ENCODE results near the gene ZER1.
"Not testable (repeated sequence)": the region's sequence is repeated elsewhere in the genome, so short reads cannot be mapped to it uniquely, and the experiment has no call there.

The ZER1 gene

GRCh38 chr9:128786681-128787601 is 15.2 kb upstream of the ZER1 start, which contains the start of gene TBC1D13:
Gene TBC1D13, plus strand, starts transcription at chr9:128787253. Its CDS starts 101 bp downstream, at chr9:128787354.
- Histone ChIP-seq H3K9ac (ENCODE audit: low read length in 2 of 2) (peak within 1 kb of the TSS; percentile 81 to 86), H3K9me3 (ENCODE audit: control insufficient read depth in 2 of 2, low read length in 2 of 2) (no peaks in the 10 kb centered on the region), H3K27me3 (ENCODE audit: control insufficient read depth in 1 of 2, insufficient read depth in 2 of 2, low read length in 2 of 2) (no peaks in the 10 kb centered on the region), H3K4me1 (ENCODE audit: control insufficient read depth, insufficient read depth, low read length) (peaks cover 18% of the 10 kb centered on the region), H3K27ac (ENCODE audit: low read length) (peak within 1 kb of the TSS; percentile 70), H3K4me3 (ENCODE audit: low read length in 2 of 2) (peak within 1 kb of the TSS; percentile 87 to 96), H3K36me3 (ENCODE audit: control insufficient read depth in 2 of 2, insufficient read depth in 2 of 2, low read length in 2 of 2) (peaks cover 14 to 15% of the 10 kb centered on the region in 2 donors)

- Histone ChIP-seq H3K27ac (ENCODE audit: low read length) (no peak overlapping the region), H3K4me1 (ENCODE audit: control insufficient read depth, insufficient read depth, low read length) (peaks cover 18% of the 10 kb centered on the region), H3K4me3 (ENCODE audit: low read length in 2 of 2) (no peak overlapping the region), H3K9ac (ENCODE audit: low read length in 2 of 2) (no peak overlapping the region), H3K9me3 (ENCODE audit: control insufficient read depth in 2 of 2, low read length in 2 of 2) (no peaks in the 10 kb centered on the region), H3K36me3 (ENCODE audit: control insufficient read depth in 2 of 2, insufficient read depth in 2 of 2, low read length in 2 of 2) (peaks cover 0 to under 1% of the 10 kb centered on the region in 2 donors), H3K27me3 (ENCODE audit: control insufficient read depth in 1 of 2, insufficient read depth in 2 of 2, low read length in 2 of 2) (no peaks in the 10 kb centered on the region)
Observed at GRCh38 chr9:128785427-128785826, 13.7 kb upstream of the ZER1 start.

GRCh38 chr9:128782669-128783068 is 10.9 kb upstream of the ZER1 start:
- no peak overlapping the region for H3K27ac ChIP-seq (ENCODE audit: low read length)
- H3K27me3 ChIP-seq (ENCODE audit: control insufficient read depth in 1 of 2, insufficient read depth in 2 of 2, low read length in 2 of 2): no peaks in the 10 kb centered on the region
- H3K36me3 ChIP-seq (ENCODE audit: control insufficient read depth in 2 of 2, insufficient read depth in 2 of 2, low read length in 2 of 2): no peaks in the 10 kb centered on the region
- no peaks in the 10 kb centered on the region for H3K9me3 ChIP-seq (ENCODE audit: control insufficient read depth in 2 of 2, low read length in 2 of 2)
- no peak overlapping the region for H3K9ac ChIP-seq (ENCODE audit: low read length in 2 of 2)
- H3K4me1 ChIP-seq (ENCODE audit: control insufficient read depth, insufficient read depth, low read length): peaks cover 10% of the 10 kb centered on the region
- H3K4me3 ChIP-seq (ENCODE audit: low read length in 2 of 2): no peak overlapping the region

GRCh38 chr9:128781187-128782070 is 9.7 kb upstream of the ZER1 start:
- H3K27ac ChIP-seq (ENCODE audit: low read length): no peak overlapping the region
- H3K9me3 ChIP-seq (ENCODE audit: control insufficient read depth in 2 of 2, low read length in 2 of 2): no peaks in the 10 kb centered on the region
- H3K9ac ChIP-seq (ENCODE audit: low read length in 2 of 2): no peak overlapping the region
- no peak overlapping the region for H3K4me3 ChIP-seq (ENCODE audit: low read length in 2 of 2)
- peaks cover 3% of the 10 kb centered on the region for H3K4me1 ChIP-seq (ENCODE audit: control insufficient read depth, insufficient read depth, low read length)
- no peaks in the 10 kb centered on the region for H3K36me3 ChIP-seq (ENCODE audit: control insufficient read depth in 2 of 2, insufficient read depth in 2 of 2, low read length in 2 of 2)
- H3K27me3 ChIP-seq (ENCODE audit: control insufficient read depth in 1 of 2, insufficient read depth in 2 of 2, low read length in 2 of 2): no peaks in the 10 kb centered on the region

- not testable (repeated sequence) for H3K9me3 ChIP-seq (ENCODE audit: control insufficient read depth in 2 of 2, low read length in 2 of 2); H3K4me1 ChIP-seq (ENCODE audit: control insufficient read depth, insufficient read depth, low read length); H3K9ac ChIP-seq (ENCODE audit: low read length in 2 of 2); H3K36me3 ChIP-seq (ENCODE audit: control insufficient read depth in 2 of 2, insufficient read depth in 2 of 2, low read length in 2 of 2); H3K27ac ChIP-seq (ENCODE audit: low read length); H3K27me3 ChIP-seq (ENCODE audit: control insufficient read depth in 1 of 2, insufficient read depth in 2 of 2, low read length in 2 of 2); H3K4me3 ChIP-seq (ENCODE audit: low read length in 2 of 2)
Observed at GRCh38 chr9:128780093-128780492, 8.4 kb upstream of the ZER1 start.

- Histone ChIP-seq H3K36me3 (ENCODE audit: control insufficient read depth in 2 of 2, insufficient read depth in 2 of 2, low read length in 2 of 2) (no peaks in the 10 kb centered on the region), H3K4me1 (ENCODE audit: control insufficient read depth, insufficient read depth, low read length) (peaks cover 15% of the 10 kb centered on the region), H3K9ac (ENCODE audit: low read length in 2 of 2) (no peak overlapping the region), H3K4me3 (ENCODE audit: low read length in 2 of 2) (no peak overlapping the region), H3K27ac (ENCODE audit: low read length) (no peak overlapping the region), H3K27me3 (ENCODE audit: control insufficient read depth in 1 of 2, insufficient read depth in 2 of 2, low read length in 2 of 2) (no peaks in the 10 kb centered on the region), H3K9me3 (ENCODE audit: control insufficient read depth in 2 of 2, low read length in 2 of 2) (no peaks in the 10 kb centered on the region)
Observed at GRCh38 chr9:128774804-128775203, 3.1 kb upstream of the ZER1 start.

GRCh38 chr9:128773049-128773448 is 1.3 kb upstream of the ZER1 start:
- no peak overlapping the region for H3K9ac ChIP-seq (ENCODE audit: low read length in 2 of 2)
- no peak overlapping the region for H3K27ac ChIP-seq (ENCODE audit: low read length)
- H3K4me1 ChIP-seq (ENCODE audit: control insufficient read depth, insufficient read depth, low read length): peaks cover 21% of the 10 kb centered on the region
- no peak overlapping the region for H3K4me3 ChIP-seq (ENCODE audit: low read length in 2 of 2)
- peaks cover 0 to 2% of the 10 kb centered on the region in 2 donors for H3K36me3 ChIP-seq (ENCODE audit: control insufficient read depth in 2 of 2, insufficient read depth in 2 of 2, low read length in 2 of 2)
- H3K27me3 ChIP-seq (ENCODE audit: control insufficient read depth in 1 of 2, insufficient read depth in 2 of 2, low read length in 2 of 2): no peaks in the 10 kb centered on the region
- no peaks in the 10 kb centered on the region for H3K9me3 ChIP-seq (ENCODE audit: control insufficient read depth in 2 of 2, low read length in 2 of 2)

GRCh38 chr9:128771094-128771721 is 519 bp downstream of the ZER1 start:
- peaks cover 21% of the 10 kb centered on the region for H3K4me1 ChIP-seq (ENCODE audit: control insufficient read depth, insufficient read depth, low read length)
- H3K4me3 ChIP-seq (ENCODE audit: low read length in 2 of 2): peak overlapping the region; percentile 98 to 99
- H3K36me3 ChIP-seq (ENCODE audit: control insufficient read depth in 2 of 2, insufficient read depth in 2 of 2, low read length in 2 of 2): peaks cover 0 to 7% of the 10 kb centered on the region in 2 donors
- no peaks in the 10 kb centered on the region for H3K27me3 ChIP-seq (ENCODE audit: control insufficient read depth in 1 of 2, insufficient read depth in 2 of 2, low read length in 2 of 2)
- H3K27ac ChIP-seq (ENCODE audit: low read length): peak overlapping the region; percentile 88
- H3K9me3 ChIP-seq (ENCODE audit: control insufficient read depth in 2 of 2, low read length in 2 of 2): no peaks in the 10 kb centered on the region
- H3K9ac ChIP-seq (ENCODE audit: low read length in 2 of 2): peak overlapping the region; percentile 96

- Histone ChIP-seq H3K36me3 (ENCODE audit: control insufficient read depth in 2 of 2, insufficient read depth in 2 of 2, low read length in 2 of 2) (peaks cover 0 to 7% of the 10 kb centered on the region in 2 donors), H3K27me3 (ENCODE audit: control insufficient read depth in 1 of 2, insufficient read depth in 2 of 2, low read length in 2 of 2) (no peaks in the 10 kb centered on the region), H3K4me1 (ENCODE audit: control insufficient read depth, insufficient read depth, low read length) (peaks cover 21% of the 10 kb centered on the region), H3K27ac (ENCODE audit: low read length) (peak overlapping the region; percentile 88), H3K9ac (ENCODE audit: low read length in 2 of 2) (peak overlapping the region; percentile 96), H3K9me3 (ENCODE audit: control insufficient read depth in 2 of 2, low read length in 2 of 2) (no peaks in the 10 kb centered on the region), H3K4me3 (ENCODE audit: low read length in 2 of 2) (peak overlapping the region; percentile 98 to 99)
Observed at GRCh38 chr9:128770286-128771030, 1.3 kb downstream of the ZER1 start.

- peaks cover 6 to 10% of the 10 kb centered on the region in 2 donors for H3K36me3 ChIP-seq (ENCODE audit: control insufficient read depth in 2 of 2, insufficient read depth in 2 of 2, low read length in 2 of 2)
- no peaks in the 10 kb centered on the region for H3K9me3 ChIP-seq (ENCODE audit: control insufficient read depth in 2 of 2, low read length in 2 of 2)
Observed at GRCh38 chr9:128768606-128769005, 3.1 kb downstream of the ZER1 start.

More at GRCh38 chr9:128768606-128769005, 3.1 kb downstream of the ZER1 start:
- no peaks in the 10 kb centered on the region for H3K27me3 ChIP-seq (ENCODE audit: control insufficient read depth in 1 of 2, insufficient read depth in 2 of 2, low read length in 2 of 2)
- no peak overlapping the region for H3K27ac ChIP-seq (ENCODE audit: low read length)
- H3K9ac ChIP-seq (ENCODE audit: low read length in 2 of 2): peak overlapping the region in 1 of 2 donors; percentile 9
- H3K4me3 ChIP-seq (ENCODE audit: low read length in 2 of 2): no peak overlapping the region
- H3K4me1 ChIP-seq (ENCODE audit: control insufficient read depth, insufficient read depth, low read length): peaks cover 23% of the 10 kb centered on the region

Data from stomach smooth muscle (tissue), 2 donors.